Dendritic cell treated with granulocyte-macrophage colony-stimulating factor and Interleukin-4, amounts not matched to agents 40 ng/mL and 50 ng/mL, for 4 days (primary cell): ENCODE data around the gene DAPK2.
"Not testable (repeated sequence)": the region's sequence is repeated elsewhere in the genome, so short reads cannot be mapped to it uniquely, and the experiment has no call there.

Experiments
- H3K27ac Mint-ChIP-seq: one replicate; pipeline ENCODE4 v1.8.0; 2022; ENCODE audit warnings: mild to moderate bottlenecking, mixed read lengths
- H3K27me3 Mint-ChIP-seq: one replicate; pipeline ENCODE4 v1.8.0; 2022; ENCODE audit warnings: mild to moderate bottlenecking, mixed read lengths
- H3K36me3 Mint-ChIP-seq: one replicate; pipeline ENCODE4 v1.8.0; 2022; ENCODE audit warnings: low read depth, mixed read lengths
- H3K4me1 Mint-ChIP-seq: one replicate; pipeline ENCODE4 v1.8.0; 2022; ENCODE audit warnings: low read depth, mixed read lengths
- H3K4me3 Mint-ChIP-seq: one replicate; pipeline ENCODE4 v1.8.0; 2022; ENCODE audit warnings: mild to moderate bottlenecking, moderate library complexity, mixed read lengths
- H3K9me3 Mint-ChIP-seq: one replicate; pipeline ENCODE4 v1.8.0; 2022; ENCODE audit warnings: mixed read lengths
- intact Hi-C: fragments of 100-400 bp; cut with micrococcal nuclease; formaldehyde crosslinking; loops from one replicate; pipeline ENCODE4 v1.15.0; 2022

The DAPK2 gene

DNA sequence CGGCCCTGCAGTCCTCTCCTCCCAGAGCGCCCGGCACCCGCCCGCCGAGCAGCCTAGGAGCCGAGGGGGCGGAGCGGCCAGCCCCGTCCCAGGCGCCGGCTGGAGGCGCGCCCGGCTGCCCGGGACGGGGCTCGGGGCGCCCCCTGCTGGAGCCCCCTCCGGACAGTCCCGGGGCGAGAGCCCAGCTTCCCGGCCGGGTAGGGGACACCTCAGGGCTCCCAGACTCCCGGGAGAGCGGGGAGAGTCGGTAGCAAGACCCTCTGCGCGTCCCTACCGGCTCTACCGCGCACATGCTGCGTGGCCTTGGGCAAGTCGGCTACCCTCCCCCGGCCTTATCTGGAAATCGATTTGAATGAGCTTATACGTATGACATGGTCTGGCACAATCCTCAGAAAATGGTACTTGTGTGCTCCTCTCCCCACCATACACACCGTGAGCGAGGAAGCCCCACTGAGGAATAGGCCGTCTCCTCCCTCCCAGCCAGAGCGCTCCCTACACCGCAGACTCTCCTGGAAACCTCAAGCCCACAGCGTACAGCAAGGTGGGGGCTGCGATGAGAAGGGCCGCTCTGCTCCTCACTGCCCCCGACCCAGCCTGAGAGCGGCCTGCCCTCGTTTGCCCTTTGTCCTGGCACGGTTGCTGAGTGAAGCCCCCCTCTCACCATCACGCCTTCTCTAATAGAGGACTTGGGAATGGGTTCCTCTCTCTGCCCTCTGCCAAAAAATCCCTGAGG lies at the start of gene DAPK2:
DAPK2 (minus strand) TSS at position 65 of the 733 bp plus-strand sequence. CDS start 6,224 bp downstream, outside the sequence.
- Mint-ChIP-seq H3K36me3 (no peaks in the 10 kb centered on the region), H3K4me3 (peak within 1 kb of the TSS; percentile 54), H3K27ac (no peak within 1 kb of the TSS), H3K9me3 (no peaks in the 10 kb centered on the region), H3K4me1 (peaks cover 73% of the 10 kb centered on the region), H3K27me3 (peaks cover 73% of the 10 kb centered on the region)
- intact Hi-C loops = loop anchor here (5.0 to 10.0 kb wide), 3 partner anchors 59 to 152 kb away; no protein-coding TSS in a partner anchor

DNA sequence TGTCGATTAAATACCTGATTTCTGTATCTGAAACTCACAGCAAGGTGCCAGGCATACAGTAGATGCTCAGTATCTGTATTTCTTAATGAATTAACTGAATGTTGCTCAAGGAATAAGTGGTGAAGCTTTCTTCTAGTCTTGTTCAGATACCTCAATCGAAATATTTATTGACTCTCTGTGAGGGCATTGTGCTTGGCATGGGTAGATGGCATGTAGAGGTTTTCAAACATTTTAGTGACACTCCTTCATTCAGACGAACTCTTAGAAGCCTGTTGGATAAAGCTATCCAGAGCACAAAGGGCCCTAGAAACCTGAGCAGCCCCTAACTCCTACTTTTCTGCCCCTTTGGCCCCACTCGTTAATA lies 49.1 kb upstream of the DAPK2 start:
- Mint-ChIP-seq H3K27ac (peak overlapping the region; percentile 94), H3K36me3 (peaks cover 52% of the 10 kb centered on the region), H3K27me3 (no peaks in the 10 kb centered on the region), H3K4me3 (peak overlapping the region; percentile 92), H3K4me1 (peaks cover 67% of the 10 kb centered on the region), H3K9me3 (no peaks in the 10 kb centered on the region)
- intact Hi-C loops = loop anchor here (5.0 kb wide), 1 partner anchor 57 kb away; the partner anchor contains the start of gene SNX22

DNA sequence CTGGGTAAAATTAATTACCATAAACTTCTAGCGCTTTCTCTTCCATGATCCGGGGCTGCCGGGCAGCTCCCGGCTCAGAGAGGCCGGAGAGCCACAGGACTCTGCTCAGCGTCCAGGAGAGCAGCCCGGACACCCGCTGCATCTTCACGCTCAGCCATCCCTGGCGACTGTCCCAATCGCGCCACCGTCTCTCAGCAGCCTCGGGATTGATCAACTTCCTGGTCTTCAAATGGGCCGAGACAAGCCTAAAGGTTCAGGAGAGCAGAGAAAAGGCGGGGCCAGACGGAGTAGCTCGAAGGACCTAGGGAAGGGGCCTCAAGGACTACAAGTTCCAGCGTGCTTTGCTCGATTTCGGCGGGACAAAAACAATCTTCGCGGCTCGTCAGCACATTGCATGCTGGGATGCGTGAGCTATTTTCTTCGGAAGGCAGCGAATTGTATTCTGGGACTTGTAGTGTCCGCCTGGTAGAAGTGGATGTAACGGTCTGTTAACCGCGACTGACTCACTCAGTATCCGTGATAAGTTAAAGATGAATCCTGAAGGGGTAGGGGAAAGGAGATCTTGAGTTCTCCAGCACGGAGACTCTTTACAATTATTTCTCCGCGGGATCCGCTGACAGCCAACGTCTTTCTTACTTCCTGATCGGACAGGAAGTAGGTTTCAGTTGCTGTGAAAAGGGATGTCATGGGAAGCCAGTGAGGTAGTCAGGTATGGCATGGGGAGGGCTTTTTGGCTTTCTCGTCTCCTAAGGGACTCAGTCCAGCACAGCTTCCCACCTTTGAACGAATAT lies 47.5 kb upstream of the DAPK2 start, which contains the start of gene CIAO2A:
CIAO2A (minus strand) TSS at position 212 of the 791 bp plus-strand sequence; CDS start at position 142, 70 bp downstream.
- Mint-ChIP-seq H3K4me3 (peak within 1 kb of the TSS; percentile 100), H3K27ac (peak within 1 kb of the TSS; percentile 94), H3K36me3 (peaks cover 58% of the 10 kb centered on the region), H3K4me1 (peaks cover 68% of the 10 kb centered on the region), H3K9me3 (no peaks in the 10 kb centered on the region), H3K27me3 (no peaks in the 10 kb centered on the region)
- intact Hi-C loops = no loop called here

DNA sequence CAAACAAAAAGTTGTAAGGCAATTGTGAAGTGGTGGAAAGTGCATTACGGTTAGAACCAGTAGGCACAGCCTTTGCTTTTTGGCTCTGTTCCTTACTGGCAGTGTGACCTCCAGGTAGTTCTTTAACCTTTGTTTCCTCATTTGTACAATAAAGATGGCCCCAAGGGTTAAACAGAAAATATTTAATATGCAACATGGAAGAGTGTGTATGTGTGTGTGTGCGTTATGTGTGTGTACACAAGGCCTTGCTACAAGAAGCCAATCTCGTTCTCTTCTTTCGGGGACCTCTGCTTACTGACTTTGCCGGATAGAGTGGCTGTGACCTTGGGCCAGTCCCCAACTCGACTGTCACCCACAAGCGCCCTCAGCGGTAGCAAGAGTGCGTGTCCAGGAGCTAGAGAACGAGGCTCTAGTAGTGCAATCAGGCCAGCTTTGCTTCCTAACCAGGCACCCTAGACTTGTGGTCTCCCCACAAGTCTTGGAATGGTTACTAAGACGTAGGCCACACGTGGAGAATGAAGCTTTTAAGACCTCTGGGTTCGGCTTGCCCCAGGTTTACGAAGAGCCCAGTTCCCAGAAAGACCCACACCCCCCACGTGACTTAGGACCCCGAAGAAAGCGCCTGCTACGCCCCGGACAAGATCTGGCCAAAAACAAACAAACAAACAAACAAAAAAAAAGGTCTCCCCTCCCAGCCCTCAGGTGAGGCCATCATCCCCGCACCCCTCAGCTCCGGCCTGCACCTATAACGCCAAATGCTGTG lies 46.8 kb upstream of the DAPK2 start:
- H3K27me3 Mint-ChIP-seq = no peaks in the 10 kb centered on the region
- H3K9me3 Mint-ChIP-seq = no peaks in the 10 kb centered on the region
- intact Hi-C loops = no loop called here
- peak overlapping the region; percentile 100 for H3K4me3 Mint-ChIP-seq
- peak overlapping the region; percentile 94 for H3K27ac Mint-ChIP-seq
- peaks cover 58% of the 10 kb centered on the region for H3K36me3 Mint-ChIP-seq
- peaks cover 66% of the 10 kb centered on the region for H3K4me1 Mint-ChIP-seq

DNA sequence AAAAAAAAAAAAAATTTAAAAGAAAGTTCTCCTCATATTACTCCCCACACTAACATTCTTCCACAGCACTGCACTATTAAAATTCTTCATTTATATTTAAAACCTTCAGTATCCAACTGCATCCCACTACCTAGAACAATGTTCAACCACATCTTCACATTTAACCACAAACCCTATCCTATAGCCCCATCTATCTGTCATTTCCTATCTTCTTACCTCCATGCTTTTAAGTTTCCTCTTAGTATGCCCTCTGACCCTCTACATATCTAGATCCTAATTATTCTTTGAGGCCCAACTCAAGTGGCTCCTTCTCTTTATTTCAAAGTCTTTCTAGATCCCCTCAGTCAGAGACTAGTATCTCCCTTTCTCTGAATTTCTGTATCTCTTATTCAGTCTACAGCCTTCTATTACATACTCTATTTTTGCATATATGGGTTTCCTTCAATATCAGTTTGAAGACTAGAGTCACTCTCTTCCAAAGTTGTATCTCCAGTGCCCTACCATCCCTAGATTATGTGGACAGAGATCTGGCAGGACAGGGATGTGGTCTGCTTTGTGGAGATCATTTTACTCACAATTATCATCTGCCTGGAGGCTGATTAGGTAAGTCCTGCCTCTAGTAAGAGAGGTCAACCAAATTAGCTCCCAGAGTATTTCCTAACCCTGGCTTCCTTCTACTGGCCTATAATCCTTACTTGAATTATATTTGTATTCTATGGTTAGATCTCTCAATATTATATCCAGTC lies 46.0 kb upstream of the DAPK2 start:
- no peaks in the 10 kb centered on the region for H3K27me3 Mint-ChIP-seq
- intact Hi-C loops = no loop called here
- peaks cover 64% of the 10 kb centered on the region for H3K36me3 Mint-ChIP-seq
- H3K4me3 Mint-ChIP-seq = peak overlapping the region; percentile 100
- no peaks in the 10 kb centered on the region for H3K9me3 Mint-ChIP-seq
- peak overlapping the region; percentile 94 for H3K27ac Mint-ChIP-seq
- peaks cover 58% of the 10 kb centered on the region for H3K4me1 Mint-ChIP-seq

DNA sequence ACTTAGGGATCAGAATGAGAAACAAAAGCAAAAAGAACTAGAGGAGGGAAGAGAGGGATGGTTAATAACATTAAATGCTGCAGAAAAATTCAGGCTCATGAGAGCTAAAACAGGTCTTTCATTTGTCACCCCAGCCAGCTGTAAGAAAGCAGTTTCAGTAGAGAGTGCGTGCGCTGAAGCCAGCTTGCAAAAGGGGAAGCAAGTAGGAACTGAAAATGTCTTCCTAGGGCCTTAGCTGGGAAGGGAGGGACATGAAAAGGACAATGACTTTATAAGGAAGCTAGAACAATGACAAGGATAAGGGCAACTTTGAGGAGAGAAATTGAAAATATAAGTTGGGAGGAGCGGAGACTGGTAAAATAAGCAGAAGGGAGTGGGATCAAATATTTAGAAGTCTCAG lies 44.2 kb upstream of the DAPK2 start:
- Mint-ChIP-seq H3K27me3 (no peaks in the 10 kb centered on the region), H3K9me3 (no peaks in the 10 kb centered on the region), H3K4me1 (peaks cover 52% of the 10 kb centered on the region), H3K36me3 (peaks cover 65% of the 10 kb centered on the region), H3K4me3 (peak overlapping the region; percentile 52), H3K27ac (peak overlapping the region; percentile 94)
- intact Hi-C loops = no loop called here

DNA sequence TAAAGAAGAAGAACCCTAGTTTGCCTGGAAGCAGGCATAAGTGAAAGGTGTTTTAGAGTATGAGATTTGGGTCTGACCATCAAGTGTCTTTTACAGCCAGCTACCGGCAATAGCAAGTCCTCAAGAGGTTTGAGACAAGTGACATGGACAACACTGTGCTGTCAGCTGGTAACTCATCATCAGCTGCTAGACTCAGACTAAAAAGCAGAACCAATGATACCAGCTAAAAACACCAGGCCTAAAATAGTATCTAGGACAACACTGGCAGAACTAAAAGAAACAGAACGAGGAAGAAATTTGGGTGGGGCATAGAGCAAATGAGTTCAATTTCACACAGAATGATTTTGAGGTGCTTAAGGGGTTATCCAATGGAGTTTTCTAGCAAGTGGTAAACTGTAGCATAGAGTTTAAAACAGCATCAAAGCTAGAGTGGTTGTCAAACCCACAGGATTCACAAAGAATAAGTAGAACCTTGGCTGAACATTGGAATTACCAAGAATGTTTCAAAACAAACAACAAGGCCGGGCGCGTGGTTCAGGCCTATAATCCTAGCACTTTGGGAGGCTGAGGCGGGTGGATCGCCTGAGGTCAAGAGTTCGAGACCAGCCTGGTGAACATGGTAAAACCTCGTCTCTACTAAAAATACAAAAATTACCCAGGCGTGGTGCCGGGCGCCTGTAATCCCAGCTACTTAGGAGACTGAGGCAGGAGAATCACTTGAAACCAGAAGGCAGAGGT lies 43.4 kb upstream of the DAPK2 start:
- no peaks in the 10 kb centered on the region for H3K9me3 Mint-ChIP-seq
- peaks cover 45% of the 10 kb centered on the region for H3K4me1 Mint-ChIP-seq
- intact Hi-C loops = no loop called here
- peaks cover 73% of the 10 kb centered on the region for H3K36me3 Mint-ChIP-seq
- peak overlapping the region; percentile 94 for H3K27ac Mint-ChIP-seq
- peak overlapping the region; percentile 52 for H3K4me3 Mint-ChIP-seq
- no peaks in the 10 kb centered on the region for H3K27me3 Mint-ChIP-seq

DNA sequence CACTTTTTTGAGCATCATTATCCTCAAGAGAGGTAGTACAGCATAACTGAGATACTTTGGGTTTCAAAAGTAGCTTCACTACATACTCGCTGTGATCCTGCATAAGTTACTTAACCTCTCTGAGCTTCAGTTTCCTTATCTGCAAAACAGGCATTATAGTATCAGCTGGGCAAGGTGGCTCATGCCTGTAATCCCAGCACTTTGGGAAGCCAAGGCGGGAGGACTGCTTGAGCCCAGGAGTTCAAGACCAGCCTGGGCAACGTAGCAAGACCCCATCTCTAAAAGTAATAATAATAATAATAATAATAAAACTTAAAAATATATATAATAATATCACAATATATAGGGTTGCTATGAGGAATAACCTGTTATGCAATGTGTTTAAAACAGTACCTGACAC lies 36.5 kb upstream of the DAPK2 start:
- H3K4me1 Mint-ChIP-seq = peaks cover 9% of the 10 kb centered on the region
- peaks cover 87% of the 10 kb centered on the region for H3K36me3 Mint-ChIP-seq
- intact Hi-C loops = no loop called here
- no peaks in the 10 kb centered on the region for H3K9me3 Mint-ChIP-seq
- H3K27me3 Mint-ChIP-seq = no peaks in the 10 kb centered on the region
- no peak overlapping the region for H3K4me3 Mint-ChIP-seq
- no peak overlapping the region for H3K27ac Mint-ChIP-seq

DNA sequence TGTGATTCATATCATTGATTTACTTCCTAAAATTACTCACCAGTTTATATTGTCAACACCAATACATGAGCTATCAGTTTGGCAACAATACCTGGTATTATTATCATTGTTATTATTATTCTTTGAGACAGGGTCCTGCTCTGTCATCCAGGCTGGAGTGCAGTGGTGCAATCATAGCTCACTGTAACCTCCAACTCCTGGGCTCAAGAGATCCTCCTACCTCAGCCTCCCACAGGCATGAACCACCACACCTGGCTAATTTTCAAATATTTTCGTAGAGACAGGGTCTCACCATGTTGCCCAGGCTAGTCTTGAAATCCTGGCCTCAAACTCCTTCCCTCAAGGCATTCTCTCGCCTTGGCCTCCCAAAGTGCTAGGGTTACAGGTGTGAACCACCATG lies 27.2 kb upstream of the DAPK2 start:
- Mint-ChIP-seq H3K36me3 (peaks cover 59% of the 10 kb centered on the region), H3K4me1 (peaks cover 50% of the 10 kb centered on the region)
- H3K27ac Mint-ChIP-seq, H3K4me3 Mint-ChIP-seq, H3K27me3 Mint-ChIP-seq, H3K9me3 Mint-ChIP-seq, intact Hi-C loops: not testable (repeated sequence)

DNA sequence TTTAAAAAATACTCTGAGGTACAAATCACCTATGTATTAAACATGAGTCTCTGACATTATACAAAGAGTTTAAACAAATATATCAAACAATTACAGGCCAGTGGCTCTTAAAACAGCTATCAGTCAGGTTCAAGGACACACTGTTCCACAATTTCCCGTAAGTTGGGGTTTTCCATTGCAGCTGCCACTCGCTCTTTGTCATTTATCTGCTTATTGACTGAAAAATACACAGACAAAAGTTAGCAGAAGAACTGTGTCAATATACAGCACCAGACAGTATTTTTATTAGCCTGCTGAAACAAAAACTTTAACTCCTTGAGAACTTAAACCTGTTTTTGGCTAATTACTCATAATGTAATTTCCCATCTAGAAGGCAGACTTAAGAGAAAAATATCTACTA lies 26.5 kb upstream of the DAPK2 start:
- intact Hi-C loops = no loop called here
- H3K27ac Mint-ChIP-seq = no peak overlapping the region

DNA sequence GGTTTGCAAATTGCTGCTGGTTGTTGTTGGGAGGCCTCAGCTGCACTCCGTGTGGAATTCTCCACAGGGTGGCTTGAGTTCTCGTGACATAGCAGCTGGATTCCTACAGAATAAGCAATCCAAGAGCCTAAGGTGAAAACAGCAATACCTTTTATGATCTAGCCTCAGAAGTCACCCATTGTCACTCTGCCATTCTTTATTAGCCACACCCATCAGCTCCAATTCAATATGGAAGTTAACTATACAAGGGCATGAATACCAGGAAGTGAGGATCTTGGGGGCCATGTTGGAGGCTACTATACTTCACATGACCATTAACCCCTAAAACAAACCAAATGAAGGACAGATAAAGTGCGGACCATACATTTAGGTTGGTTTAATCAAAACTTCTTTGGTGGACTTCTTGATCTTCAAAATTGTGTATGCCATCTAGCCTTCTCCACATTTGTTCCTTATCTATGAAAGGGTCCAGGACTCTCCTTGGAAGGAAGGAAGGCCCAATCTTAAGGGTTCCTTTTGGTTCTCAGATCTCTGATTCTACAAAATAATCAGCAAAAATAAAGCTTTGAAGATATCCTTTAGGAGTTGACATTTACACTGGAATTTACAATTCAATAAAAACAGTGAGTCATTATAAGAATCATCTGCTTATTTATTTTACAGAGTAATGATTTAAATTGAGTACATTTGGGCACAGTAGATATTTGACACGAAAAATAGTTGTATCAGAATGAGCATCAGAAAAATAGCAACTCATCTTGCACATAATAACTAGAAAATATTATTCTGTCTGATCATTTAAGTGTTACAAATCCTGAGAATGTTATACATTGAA lies 25.9 kb upstream of the DAPK2 start:
- Mint-ChIP-seq H3K36me3 (peaks cover 47% of the 10 kb centered on the region), H3K4me1 (peaks cover 51% of the 10 kb centered on the region), H3K9me3 (no peaks in the 10 kb centered on the region), H3K27me3 (no peaks in the 10 kb centered on the region), H3K27ac (peak overlapping the region; percentile 79), H3K4me3 (no peak overlapping the region)
- intact Hi-C loops = no loop called here

More for the DNA sequence above, 26.5 kb upstream of the DAPK2 start:
- Mint-ChIP-seq H3K4me1 (peaks cover 52% of the 10 kb centered on the region), H3K9me3 (no peaks in the 10 kb centered on the region), H3K4me3 (no peak overlapping the region), H3K27me3 (no peaks in the 10 kb centered on the region), H3K36me3 (peaks cover 54% of the 10 kb centered on the region)
